ENCODE data around the gene VAMP1. TPM values are rescaled to one million over a fixed set of nuclear protein-coding genes. Genes with fewer than 3 reads are reported as not detected.

The VAMP1 gene
- total and polyA plus RNA-seq, 4 donors = 4.7 to 14.1 (median 6.3) TPM

- DNase-seq = peak in 1 of 3 donors; percentile 32
- WGBS, 2 donors = 5 to 11% methylated on average over 9 of the region's 9 CpGs
- TF ChIP-seq, protein P1, sequence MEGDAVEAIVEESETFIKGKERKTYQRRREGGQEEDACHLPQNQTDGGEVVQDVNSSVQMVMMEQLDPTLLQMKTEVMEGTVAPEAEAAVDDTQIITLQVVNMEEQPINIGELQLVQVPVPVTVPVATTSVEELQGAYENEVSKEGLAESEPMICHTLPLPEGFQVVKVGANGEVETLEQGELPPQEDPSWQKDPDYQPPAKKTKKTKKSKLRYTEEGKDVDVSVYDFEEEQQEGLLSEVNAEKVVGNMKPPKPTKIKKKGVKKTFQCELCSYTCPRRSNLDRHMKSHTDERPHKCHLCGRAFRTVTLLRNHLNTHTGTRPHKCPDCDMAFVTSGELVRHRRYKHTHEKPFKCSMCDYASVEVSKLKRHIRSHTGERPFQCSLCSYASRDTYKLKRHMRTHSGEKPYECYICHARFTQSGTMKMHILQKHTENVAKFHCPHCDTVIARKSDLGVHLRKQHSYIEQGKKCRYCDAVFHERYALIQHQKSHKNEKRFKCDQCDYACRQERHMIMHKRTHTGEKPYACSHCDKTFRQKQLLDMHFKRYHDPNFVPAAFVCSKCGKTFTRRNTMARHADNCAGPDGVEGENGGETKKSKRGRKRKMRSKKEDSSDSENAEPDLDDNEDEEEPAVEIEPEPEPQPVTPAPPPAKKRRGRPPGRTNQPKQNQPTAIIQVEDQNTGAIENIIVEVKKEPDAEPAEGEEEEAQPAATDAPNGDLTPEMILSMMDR (IDR thresholded peaks at IDR 0.05; ENCODE audit: control extremely low read depth, extremely low read depth) = no peak
Observed at GRCh38 chr12:6452245-6452943, 18.1 kb downstream of the VAMP1 start.

GRCh38 chr12:6451348-6452244 is 18.9 kb downstream of the VAMP1 start, which contains the start of gene TAPBPL:
TAPBPL (plus strand) TSS chr12:6452042; CDS start chr12:6452249, 207 bp downstream.
- H3K27me3 ChIP-seq (ENCODE audit: control insufficient read depth in 3 of 3, insufficient read depth in 3 of 3, low read length in 2 of 3) = no peaks in the 10 kb centered on the region
- peak within 1 kb of the TSS; percentile 73 to 79 for H3K9ac ChIP-seq (ENCODE audit: insufficient read depth in 1 of 2, low read length in 2 of 2)
- TF ChIP-seq, protein P1 (IDR thresholded peaks at IDR 0.05; ENCODE audit: control extremely low read depth, extremely low read depth) = no peak
- WGBS, 2 donors = 0 to 1% methylated on average over 26 to 27 of the region's 27 CpGs
- peaks cover 0 to 32% (median 8%) of the 10 kb centered on the region in 5 donors for H3K4me1 ChIP-seq (ENCODE audit: control insufficient read depth in 5 of 5, insufficient read depth in 5 of 5, low read length in 5 of 5)
- peak; percentile 87 to 95 (median 91) for DNase-seq
- peaks cover 0 to 12% (median 3%) of the 10 kb centered on the region in 4 donors for H3K36me3 ChIP-seq (ENCODE audit: control insufficient read depth in 4 of 4, insufficient read depth in 4 of 4, low read length in 4 of 4)
- peak within 1 kb of the TSS; percentile 95 to 99 for H3K27ac ChIP-seq (ENCODE audit: low read depth in 1 of 2, low read length in 1 of 2)
- no peaks in the 10 kb centered on the region for H3K9me3 ChIP-seq (ENCODE audit: control insufficient read depth in 4 of 4, insufficient read depth in 3 of 4, low read length in 3 of 4)
- peak within 1 kb of the TSS; percentile 70 for H3K4me3 ChIP-seq
- peak; percentile 90 for ATAC-seq (ENCODE audit: insufficient read depth, low FRiP score)

More at GRCh38 chr12:6452245-6452943, 18.1 kb downstream of the VAMP1 start:
- Histone ChIP-seq H3K4me3 (peak overlapping the region; percentile 70), H3K9ac (ENCODE audit: insufficient read depth in 1 of 2, low read length in 2 of 2) (peak overlapping the region; percentile 73 to 79), H3K9me3 (ENCODE audit: control insufficient read depth in 4 of 4, insufficient read depth in 3 of 4, low read length in 3 of 4) (no peaks in the 10 kb centered on the region), H3K27ac (ENCODE audit: low read depth in 1 of 2, low read length in 1 of 2) (peak overlapping the region; percentile 95 to 99), H3K4me1 (ENCODE audit: control insufficient read depth in 5 of 5, insufficient read depth in 5 of 5, low read length in 5 of 5) (peaks cover 0 to 32% (median 8%) of the 10 kb centered on the region in 5 donors), H3K27me3 (ENCODE audit: control insufficient read depth in 3 of 3, insufficient read depth in 3 of 3, low read length in 2 of 3) (no peaks in the 10 kb centered on the region), H3K36me3 (ENCODE audit: control insufficient read depth in 4 of 4, insufficient read depth in 4 of 4, low read length in 4 of 4) (peaks cover 0 to 13% (median 4%) of the 10 kb centered on the region in 4 donors)
- ATAC-seq (ENCODE audit: insufficient read depth, low FRiP score) = peak; percentile 15

DNA sequence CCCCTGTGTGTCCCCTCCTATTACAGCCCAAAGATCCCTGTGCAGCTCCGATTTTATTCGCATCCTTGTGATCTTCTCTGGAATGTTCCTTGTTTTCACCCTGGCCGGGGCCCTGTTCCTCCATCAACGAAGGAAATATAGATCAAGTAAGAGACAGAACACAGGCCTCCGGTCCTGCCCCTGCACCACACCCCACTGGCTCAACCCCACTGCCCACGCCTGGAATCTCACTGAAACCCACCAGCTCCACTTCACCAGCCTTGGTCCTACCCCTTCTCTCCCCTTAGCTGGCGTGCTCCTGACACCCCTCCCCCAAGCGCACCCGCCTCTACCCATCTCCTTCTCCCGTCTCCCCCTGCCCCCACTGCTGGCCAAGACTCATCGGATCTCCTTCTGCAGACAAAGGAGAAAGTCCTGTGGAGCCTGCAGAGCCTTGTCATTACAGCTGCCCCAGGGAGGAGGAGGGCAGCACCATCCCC is 19.6 kb downstream of the VAMP1 start:
- WGBS, 2 donors = 7 to 16% methylated on average over 11 of the region's 11 CpGs
- peaks cover 0 to 32% (median 8%) of the 10 kb centered on the region in 5 donors for H3K4me1 ChIP-seq (ENCODE audit: control insufficient read depth in 5 of 5, insufficient read depth in 5 of 5, low read length in 5 of 5)
- no peaks in the 10 kb centered on the region for H3K9me3 ChIP-seq (ENCODE audit: control insufficient read depth in 4 of 4, insufficient read depth in 3 of 4, low read length in 3 of 4)
- peak overlapping the region; percentile 95 to 99 for H3K27ac ChIP-seq (ENCODE audit: low read depth in 1 of 2, low read length in 1 of 2)
- DNase-seq (no peak), ATAC-seq (ENCODE audit: insufficient read depth, low FRiP score) (no peak)
- H3K4me3 ChIP-seq = peak overlapping the region; percentile 70
- peak overlapping the region in 1 of 2 donors; percentile 79 for H3K9ac ChIP-seq (ENCODE audit: insufficient read depth in 1 of 2, low read length in 2 of 2)
- peaks cover 0 to 12% (median 2%) of the 10 kb centered on the region in 4 donors for H3K36me3 ChIP-seq (ENCODE audit: control insufficient read depth in 4 of 4, insufficient read depth in 4 of 4, low read length in 4 of 4)
- TF ChIP-seq, protein P1 (IDR thresholded peaks at IDR 0.05; ENCODE audit: control extremely low read depth, extremely low read depth) = no peak
- no peaks in the 10 kb centered on the region for H3K27me3 ChIP-seq (ENCODE audit: control insufficient read depth in 3 of 3, insufficient read depth in 3 of 3, low read length in 2 of 3)
